VCaP (cell line): ENCODE results near the gene KCNQ5.

Experiments
- H3K27ac ChIP-seq: fragments of 450-650 bp; 2 replicates; pipeline ENCODE4 v1.5.1; 2017
- TF ChIP-seq, protein P1 (sequence below): fragments of 450-650 bp; conservative IDR thresholded peaks from 2 replicates; pipeline ENCODE4 v1.5.1; 2017; ENCODE audit warnings: mild to moderate bottlenecking, moderate library complexity

KCNQ5 gene

DNA sequence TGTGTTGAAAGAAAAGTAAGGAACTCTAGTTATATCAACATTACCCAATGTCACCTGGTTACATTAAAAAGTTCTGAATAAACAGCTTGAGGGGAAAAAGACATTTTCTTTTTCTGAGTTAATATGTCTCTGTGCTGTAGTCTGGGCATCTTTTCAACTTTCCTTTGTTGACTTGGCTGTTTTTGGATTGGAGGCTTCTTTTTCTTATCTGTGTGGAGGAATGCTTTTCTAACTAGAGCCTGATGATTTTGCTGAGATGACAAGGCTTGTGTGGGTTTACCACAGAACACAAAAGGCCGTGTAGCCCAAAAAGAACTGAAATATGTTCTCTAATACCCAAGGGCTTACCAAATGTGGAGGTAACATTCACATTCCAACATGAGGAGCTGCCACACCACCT, 161.8 kb downstream of the KCNQ5 start:
- H3K27ac ChIP-seq = no peak overlapping the region

DNA sequence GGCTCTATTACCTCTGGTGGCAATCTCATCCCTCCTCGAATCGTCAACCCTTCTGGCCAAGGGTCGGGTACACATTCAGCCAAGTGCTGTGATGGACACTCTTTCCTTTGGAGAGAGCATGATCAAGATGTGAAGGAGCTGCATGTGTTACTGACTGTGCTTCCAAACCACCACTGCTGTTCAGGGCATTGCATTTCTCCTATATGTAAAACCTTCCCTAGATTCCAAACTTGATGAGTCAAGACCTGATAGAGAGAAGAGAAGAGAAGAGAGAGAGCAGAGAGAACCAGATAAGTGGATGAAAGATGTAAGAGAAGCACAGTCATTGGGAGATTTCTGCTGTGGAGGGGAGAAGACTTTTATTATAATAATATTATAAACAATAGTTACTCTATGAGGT, 162.2 kb downstream of the KCNQ5 start:
- H3K27ac ChIP-seq = no peak overlapping the region
- TF ChIP-seq, protein P1, sequence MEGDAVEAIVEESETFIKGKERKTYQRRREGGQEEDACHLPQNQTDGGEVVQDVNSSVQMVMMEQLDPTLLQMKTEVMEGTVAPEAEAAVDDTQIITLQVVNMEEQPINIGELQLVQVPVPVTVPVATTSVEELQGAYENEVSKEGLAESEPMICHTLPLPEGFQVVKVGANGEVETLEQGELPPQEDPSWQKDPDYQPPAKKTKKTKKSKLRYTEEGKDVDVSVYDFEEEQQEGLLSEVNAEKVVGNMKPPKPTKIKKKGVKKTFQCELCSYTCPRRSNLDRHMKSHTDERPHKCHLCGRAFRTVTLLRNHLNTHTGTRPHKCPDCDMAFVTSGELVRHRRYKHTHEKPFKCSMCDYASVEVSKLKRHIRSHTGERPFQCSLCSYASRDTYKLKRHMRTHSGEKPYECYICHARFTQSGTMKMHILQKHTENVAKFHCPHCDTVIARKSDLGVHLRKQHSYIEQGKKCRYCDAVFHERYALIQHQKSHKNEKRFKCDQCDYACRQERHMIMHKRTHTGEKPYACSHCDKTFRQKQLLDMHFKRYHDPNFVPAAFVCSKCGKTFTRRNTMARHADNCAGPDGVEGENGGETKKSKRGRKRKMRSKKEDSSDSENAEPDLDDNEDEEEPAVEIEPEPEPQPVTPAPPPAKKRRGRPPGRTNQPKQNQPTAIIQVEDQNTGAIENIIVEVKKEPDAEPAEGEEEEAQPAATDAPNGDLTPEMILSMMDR = no peak

More for the DNA sequence above, 161.8 kb downstream of the KCNQ5 start:
- TF ChIP-seq, protein P1 = no peak

DNA sequence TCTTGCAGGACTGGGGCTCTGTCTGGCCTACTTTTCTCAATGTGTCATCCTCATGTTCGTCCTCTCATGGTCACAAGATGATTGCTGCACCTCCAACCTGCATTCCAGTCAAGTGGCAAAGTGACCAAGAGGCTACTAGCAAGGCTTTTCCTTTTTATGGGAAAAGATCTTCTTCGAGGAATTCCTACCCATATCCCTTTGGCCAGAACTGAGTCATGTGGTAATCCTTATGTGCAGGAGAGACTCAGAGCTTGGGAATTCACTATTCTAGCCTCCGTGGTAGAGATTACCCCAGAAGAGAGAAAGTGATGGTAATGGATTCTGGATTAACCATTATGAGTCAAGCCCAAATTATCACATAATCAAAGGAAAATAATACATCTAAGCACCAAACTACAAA, 162.7 kb downstream of the KCNQ5 start:
- H3K27ac ChIP-seq = no peak overlapping the region
- TF ChIP-seq, protein P1 = no peak

DNA sequence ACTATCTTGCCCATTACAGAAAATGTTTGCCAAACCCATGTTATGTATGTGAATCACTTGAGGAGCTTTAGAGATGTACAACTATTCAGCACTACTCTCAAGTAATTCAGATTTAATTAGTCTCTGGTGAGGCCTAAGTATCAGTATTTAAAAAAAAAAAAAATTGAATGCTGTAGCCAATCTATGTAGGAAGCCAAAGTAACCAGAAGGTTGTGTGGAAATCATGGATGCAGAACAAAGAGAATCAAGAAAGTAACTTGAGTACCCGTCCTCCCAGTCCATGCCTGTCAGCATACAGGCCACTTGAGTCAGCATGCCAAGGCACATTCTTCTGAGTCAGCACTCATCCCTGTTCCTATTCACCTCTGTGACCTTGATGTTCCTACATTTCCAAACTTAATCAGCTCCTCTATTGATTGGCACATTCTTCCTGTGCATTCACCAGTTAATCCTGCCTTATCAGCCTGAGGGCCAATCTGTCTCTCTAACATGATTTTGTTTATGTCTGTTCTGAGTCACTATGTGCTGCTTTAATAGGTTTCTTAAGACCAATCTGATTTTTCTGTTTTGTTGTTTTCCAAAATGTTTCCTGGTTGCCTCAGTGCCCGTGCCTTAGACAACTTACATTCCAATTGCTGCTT, 165.6 kb downstream of the KCNQ5 start:
- no peak overlapping the region for H3K27ac ChIP-seq
- TF ChIP-seq, protein P1 = no peak

DNA sequence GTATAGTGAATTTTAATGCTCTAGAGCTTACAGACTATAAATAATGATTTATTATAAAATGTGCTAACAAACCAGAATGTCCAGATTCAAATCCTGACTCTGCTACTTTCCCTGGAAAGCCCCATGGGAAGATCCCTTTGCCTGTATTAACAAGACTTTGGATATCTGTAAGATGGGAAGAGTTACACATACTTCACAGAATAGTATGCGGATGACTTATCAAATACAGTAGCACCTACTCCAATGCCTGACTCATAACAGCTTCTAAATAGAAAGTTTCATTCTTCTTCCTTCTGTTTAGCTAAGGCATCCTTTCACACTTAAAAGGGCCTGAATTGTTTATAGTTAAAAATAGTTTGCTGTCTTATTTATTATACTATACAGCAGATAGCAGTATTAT, 166.3 kb downstream of the KCNQ5 start:
- no peak overlapping the region for H3K27ac ChIP-seq

DNA sequence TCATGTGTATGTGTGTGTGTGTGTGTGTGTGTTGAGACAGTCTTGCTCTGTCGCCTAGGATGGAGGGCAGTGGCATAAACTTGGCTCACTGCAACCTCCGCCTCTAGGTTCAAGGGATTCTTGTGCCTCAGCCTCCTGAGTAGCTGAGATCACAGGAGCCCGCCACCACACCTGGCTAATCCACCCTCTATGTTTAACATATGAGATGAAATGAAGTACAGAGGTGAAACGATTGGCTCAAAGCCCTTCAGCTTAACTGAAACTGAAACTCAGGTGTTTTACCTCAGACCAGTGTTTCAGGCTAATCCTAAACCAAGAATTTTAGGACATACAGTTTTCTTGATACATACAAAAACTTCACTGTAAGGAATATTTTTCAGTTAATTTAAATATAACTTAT, 167.3 kb downstream of the KCNQ5 start:
- H3K27ac ChIP-seq = no peak overlapping the region
- TF ChIP-seq, protein P1 = no peak

More for the DNA sequence above, 166.3 kb downstream of the KCNQ5 start:
- TF ChIP-seq, protein P1 = no peak

DNA sequence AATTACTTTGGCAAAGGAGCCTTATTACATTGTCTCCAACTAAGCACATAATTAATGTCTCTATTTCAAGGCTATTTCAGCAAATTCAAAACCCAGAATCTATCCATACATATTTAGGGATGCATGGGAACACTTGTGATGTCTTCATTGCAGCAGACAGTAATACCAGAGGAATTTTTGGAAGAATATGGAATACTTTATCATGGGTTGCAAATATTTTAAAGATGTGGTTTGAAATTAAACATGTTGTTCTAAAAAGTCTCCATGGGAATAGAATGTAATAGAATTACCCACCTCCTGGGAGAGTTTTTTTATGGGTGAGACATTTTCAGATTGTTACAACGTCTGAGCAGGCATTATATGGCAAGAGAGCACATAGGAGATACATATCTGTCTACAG, 170.8 kb downstream of the KCNQ5 start:
- TF ChIP-seq, protein P1 = no peak
- H3K27ac ChIP-seq = no peak overlapping the region
